Inflammatory macrophage (primary cell): ENCODE results near the gene MIAT.

Source experiments
- DNase-seq, 2 donors: peaks; one replicate each; pipeline ENCODE4 v3.0.0-alpha.2; 2020 to 2022

MIAT gene

DNA sequence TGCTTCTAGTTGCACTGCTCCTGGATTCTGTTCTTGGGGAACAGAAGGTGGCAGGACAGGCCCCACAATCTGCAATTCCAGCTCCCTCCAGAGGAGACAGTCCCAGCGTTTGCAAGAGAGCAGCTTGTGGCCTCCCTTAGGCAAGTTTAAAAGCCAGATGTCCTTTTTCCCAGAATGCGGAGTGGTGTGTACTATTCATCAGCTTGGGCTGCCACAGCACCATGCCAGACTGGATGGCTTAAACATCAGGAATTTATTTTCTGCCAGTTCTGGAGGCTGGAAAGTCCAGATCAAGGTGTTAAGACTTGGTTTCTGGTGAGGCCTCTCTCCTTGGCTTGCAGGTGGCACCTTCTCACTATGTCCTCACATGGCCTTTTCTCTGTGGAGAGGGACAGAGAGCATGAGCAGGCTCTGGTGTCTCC lies 11.7 kb downstream of the MIAT start:
- DNase-seq, result peak; percentile 64

GRCh38 chr22:26670459-26670858 lies 13.1 kb downstream of the MIAT start:
- no peak for DNase-seq

- no peak for DNase-seq
These were observed 14.1 kb downstream of the MIAT start for GRCh38 chr22:26671317-26672059.

DNA sequence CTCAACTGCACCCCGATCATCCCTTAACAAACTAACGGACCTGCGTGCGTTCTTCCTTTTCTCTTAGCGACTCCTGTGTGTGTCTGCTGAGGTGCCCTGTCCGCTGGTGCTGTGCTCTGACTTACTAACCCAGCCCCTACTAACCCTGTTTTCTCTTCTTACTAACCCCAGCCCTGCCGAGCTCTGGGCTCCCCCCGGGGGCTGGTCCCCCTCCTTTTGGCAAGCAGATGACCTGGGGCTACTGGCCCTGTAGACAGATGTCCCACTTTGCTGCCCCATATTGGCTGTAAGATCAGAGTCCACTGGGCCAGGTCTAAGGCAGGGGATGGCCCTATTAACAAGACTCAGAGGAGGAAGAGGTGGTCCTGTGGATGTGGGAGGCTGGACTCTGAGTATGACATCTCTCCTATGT lies 14.7 kb downstream of the MIAT start:
- DNase-seq, result no peak

DNA sequence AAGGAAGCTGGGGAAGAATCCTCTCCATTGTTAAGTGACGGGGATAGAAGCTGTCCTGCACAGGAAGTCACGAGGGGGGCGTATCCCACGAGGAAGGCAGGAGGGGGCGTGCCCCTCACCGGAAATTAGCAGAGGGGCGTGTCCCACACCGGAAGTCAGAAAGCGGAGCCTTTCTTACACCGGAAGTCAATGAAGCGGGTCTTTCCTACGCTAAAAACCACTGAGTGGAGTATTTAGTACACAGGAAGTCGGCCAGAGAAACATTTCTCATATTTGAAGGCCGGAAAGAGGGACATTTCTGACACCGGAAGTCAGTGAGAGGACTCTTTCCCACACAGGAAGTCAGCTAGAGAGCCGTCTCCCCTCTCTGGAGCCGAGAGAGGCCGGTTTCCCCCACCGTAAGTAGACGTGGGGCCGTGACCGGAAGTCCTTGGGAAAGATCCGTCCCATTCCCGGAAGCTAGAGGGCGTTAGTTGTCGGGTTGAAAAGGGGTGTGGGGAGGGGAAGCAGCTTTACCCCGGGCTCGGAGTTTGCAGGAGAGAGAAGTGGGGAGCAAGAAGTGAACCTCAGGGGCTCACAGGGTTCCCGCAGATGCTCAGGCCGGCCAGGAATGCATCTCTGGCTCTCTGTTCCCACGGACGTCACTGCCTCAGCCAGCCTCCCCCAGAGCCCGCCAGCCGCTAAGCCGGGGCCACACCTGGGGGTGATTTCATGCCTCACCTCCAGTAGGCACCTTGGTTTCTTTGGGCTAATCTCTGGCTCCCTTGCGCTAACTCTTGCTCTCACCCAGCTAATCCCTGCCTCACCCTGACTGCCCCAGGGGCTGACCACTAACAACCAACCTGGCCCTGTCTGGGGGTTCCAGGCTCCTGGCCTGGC lies 15.4 kb downstream of the MIAT start:
- peak; percentile 97 to 98 for DNase-seq

- no peak for DNase-seq
These were observed 16.1 kb downstream of the MIAT start for GRCh38 chr22:26673486-26673885.

- DNase-seq, result peak; percentile 31 to 32
These were observed 17.1 kb downstream of the MIAT start for GRCh38 chr22:26674211-26675190.

GRCh38 chr22:26675687-26676268 lies 18.4 kb downstream of the MIAT start:
- DNase-seq, result no peak

DNA sequence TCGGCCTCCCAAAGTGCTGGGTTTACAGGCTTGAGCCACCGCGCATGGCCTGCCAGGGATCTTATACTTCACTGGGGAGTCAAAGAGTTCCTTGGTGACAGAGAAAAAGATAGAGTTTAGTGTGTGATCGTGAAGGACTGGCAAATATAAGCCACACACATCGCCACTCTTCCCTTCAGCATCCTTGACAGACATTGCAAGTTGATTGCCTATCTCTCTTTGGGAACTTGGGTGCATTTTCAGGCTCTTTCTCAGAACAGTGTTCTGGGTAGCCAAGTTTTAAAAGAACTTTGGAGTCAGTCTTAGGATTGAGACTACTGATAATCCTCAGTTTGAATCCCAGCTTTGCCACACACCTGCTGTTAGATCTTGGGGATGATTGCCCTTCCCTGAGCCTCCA lies 19.8 kb downstream of the MIAT start:
- no peak for DNase-seq

- peak; percentile 75 to 78 for DNase-seq
These were observed 21.7 kb downstream of the MIAT start for GRCh38 chr22:26679003-26679629.

- DNase-seq, result no peak
These were observed 23.1 kb downstream of the MIAT start for GRCh38 chr22:26680485-26680884.

- DNase-seq, result no peak
These were observed 24.0 kb downstream of the MIAT start for GRCh38 chr22:26681395-26681821.

- no peak for DNase-seq
These were observed 26.8 kb downstream of the MIAT start for GRCh38 chr22:26684168-26684567.

- no peak for DNase-seq
These were observed 28.2 kb downstream of the MIAT start for GRCh38 chr22:26685601-26686000.

GRCh38 chr22:26687439-26687838 lies 30.1 kb downstream of the MIAT start:
- DNase-seq, result no peak

GRCh38 chr22:26689513-26690301 lies 32.3 kb downstream of the MIAT start:
- no peak for DNase-seq

- no peak for DNase-seq
These were observed 33.4 kb downstream of the MIAT start for GRCh38 chr22:26690654-26691376.

DNA sequence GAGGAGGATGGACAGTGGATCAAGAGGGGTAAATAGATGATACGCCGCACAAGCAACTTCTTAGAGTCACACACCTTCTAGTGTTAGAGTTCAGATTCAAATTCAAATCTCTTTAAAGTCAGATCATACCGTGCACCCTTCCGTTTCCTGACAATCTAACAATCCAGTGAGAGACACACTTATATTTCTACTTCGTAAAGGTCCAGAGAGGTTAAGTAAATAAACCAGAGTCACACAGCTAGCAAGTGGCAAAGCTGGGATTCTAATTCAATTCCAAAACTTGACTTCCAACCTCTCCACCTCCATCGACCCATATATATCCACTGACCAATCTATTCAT lies 34.0 kb downstream of the MIAT start:
- no peak for DNase-seq

GRCh38 chr22:26692215-26692614 lies 34.8 kb downstream of the MIAT start:
- DNase-seq, result no peak

GRCh38 chr22:26697151-26697550 lies 39.8 kb downstream of the MIAT start:
- DNase-seq, result no peak
